CD4-positive, alpha-beta T cell (primary cell): Measurements from ENCODE around the gene PPP1R8. TPM values are rescaled to one million over a fixed set of nuclear protein-coding genes. Genes with fewer than 3 reads are reported as not detected.

ENCODE experiments used
- ATAC-seq: fragments of 200-7000 bp; cut with Tn5 transposase; one replicate; pipeline ENCODE4 v1.10.0; 2022; ENCODE audit warnings: mild to moderate bottlenecking; ENCODE audit not compliant: poor library complexity
- CTCF ChIA-PET: fragments of 350-600 bp; sonication (Branson Sonifier 250); formaldehyde crosslinking; loops from one replicate; lab custom pipeline; 2021; ENCODE audit warnings: antibody characterized with exemption, inconsistent platforms; lab: Charles Lee
- POLR2A ChIA-PET: fragments of 350-600 bp; sonication (Branson Sonifier 250); formaldehyde crosslinking; loops from one replicate; lab custom pipeline; 2021; ENCODE audit warnings: antibody characterized with exemption, inconsistent platforms; lab: Charles Lee
- DNase-seq, 14 experiments: peaks; one replicate each; pipeline ENCODE4 v3.0.0-alpha.2; 2013 to 2020; ENCODE audit warnings: mixed read lengths in 2 of 14
- H3K27ac ChIP-seq, 2 donors: one replicate each; pipeline versions ENCODE4 v1.5.1 to v1.7.0; 2013; ENCODE audit warnings: low read length in 2 of 2, low read depth in 1 of 2, mild to moderate bottlenecking in 1 of 2
- H3K27me3 ChIP-seq, 2 experiments: 1 replicate in 1 of 2; 2 replicates in 1 of 2; pipeline versions ENCODE4 v1.6.1 to v1.7.0; 2013; ENCODE audit warnings: low read length in 2 of 2, control low read depth in 1 of 2, mild to moderate bottlenecking in 1 of 2, moderate library complexity in 1 of 2; ENCODE audit not compliant: insufficient read depth in 2 of 2, control insufficient read depth in 1 of 2
- H3K36me3 ChIP-seq: one replicate; pipeline ENCODE4 v1.6.1; 2013; ENCODE audit warnings: low read length, control low read depth; ENCODE audit not compliant: insufficient read depth
- H3K4me1 ChIP-seq: one replicate; pipeline ENCODE4 v1.6.1; 2013; ENCODE audit warnings: low read length, control low read depth; ENCODE audit not compliant: insufficient read depth
- H3K4me3 ChIP-seq: one replicate; pipeline ENCODE4 v1.5.1; 2013; ENCODE audit warnings: mild to moderate bottlenecking, low read length, moderate library complexity
- H3K9me3 ChIP-seq, 2 experiments: 1 replicate in 1 of 2; 2 replicates in 1 of 2; pipeline versions ENCODE4 v1.6.1 to v1.7.0; 2013; ENCODE audit warnings: low read length in 2 of 2, mild to moderate bottlenecking in 2 of 2, control low read depth in 1 of 2, moderate library complexity in 1 of 2; ENCODE audit not compliant: control insufficient read depth in 1 of 2, insufficient read depth in 1 of 2
- H3K27ac Mint-ChIP-seq: one replicate; pipeline ENCODE4 v1.8.0; 2020; ENCODE audit warnings: mixed read lengths
- H3K27me3 Mint-ChIP-seq: one replicate; pipeline ENCODE4 v1.8.0; 2021; ENCODE audit warnings: mixed read lengths
- H3K36me3 Mint-ChIP-seq: one replicate; pipeline ENCODE4 v1.8.0; 2021; ENCODE audit warnings: low read depth, mixed read lengths
- H3K4me1 Mint-ChIP-seq: one replicate; pipeline ENCODE4 v1.8.0; 2021; ENCODE audit warnings: low read depth, mixed read lengths
- H3K4me3 Mint-ChIP-seq: one replicate; pipeline ENCODE4 v1.8.0; 2020; ENCODE audit warnings: mild to moderate bottlenecking, mixed read lengths
- H3K9me3 Mint-ChIP-seq: one replicate; pipeline ENCODE4 v1.8.0; 2020; ENCODE audit warnings: mixed read lengths
- CTCF ChIP-seq: fragments of 200-600 bp; IDR thresholded peaks from one replicate; pipeline ENCODE4 v1.8.0; 2022; ENCODE audit warnings: antibody characterized with exemption, mild to moderate bottlenecking
- intact Hi-C, 2 experiments: fragments of 100-400 bp; cut with DNase I in 1 of 2; cut with micrococcal nuclease in 1 of 2; formaldehyde crosslinking; loops; one replicate each; pipeline versions ENCODE4 v1.15.1 to v1.9.0; 2023 to 2025; cut with DNase I, micrococcal nuclease
- total RNA-seq, 174 experiments: library from RNA in 2 of 174; stranded (reverse) in 2 of 174; gene quantifications; one replicate each; pipeline ENCODE4 v1.2.3 and lab custom pipeline; 2021 to 2026

The PPP1R8 gene
- total RNA-seq, 2 experiments from 2014 or later, result 14.8 to 15.7 TPM

GRCh38 chr1:27832762-27833161 lies 2.2 kb downstream of the PPP1R8 start:
- H3K4me3 ChIP-seq, result no peak overlapping the region
- no peaks in the 10 kb centered on the region for H3K27me3 Mint-ChIP-seq
- no peaks in the 10 kb centered on the region for H3K27me3 ChIP-seq
- DNase-seq, result no peak
- H3K27ac Mint-ChIP-seq, result peak overlapping the region; percentile 93
- H3K9me3 ChIP-seq, result no peaks in the 10 kb centered on the region
- peaks cover 27% of the 10 kb centered on the region for H3K4me1 ChIP-seq
- H3K9me3 Mint-ChIP-seq, result no peaks in the 10 kb centered on the region
- TF ChIP-seq CTCF, result no peak
- no peak for ATAC-seq
- ChIA-PET CTCF (no interaction called here), POLR2A (no interaction called here)
- H3K4me1 Mint-ChIP-seq, result peaks cover 50% of the 10 kb centered on the region
- H3K27ac ChIP-seq, result no peak overlapping the region
- H3K4me3 Mint-ChIP-seq, result peak overlapping the region; percentile 96
- H3K36me3 ChIP-seq, result peaks cover 31% of the 10 kb centered on the region
- intact Hi-C loops, result no loop called here
- H3K36me3 Mint-ChIP-seq, result peaks cover 52% of the 10 kb centered on the region

GRCh38 chr1:27833470-27833869 lies 2.9 kb downstream of the PPP1R8 start:
- no peak for ATAC-seq
- POLR2A ChIA-PET, result interaction anchor here (1.3 kb wide), 1 partner anchor 108 kb away, joined by 3 read pairs; the partner anchor contains the start of gene FAM76A
- Mint-ChIP-seq H3K4me3 (peak overlapping the region; percentile 38), H3K36me3 (peaks cover 52% of the 10 kb centered on the region), H3K27ac (no peak overlapping the region), H3K9me3 (no peaks in the 10 kb centered on the region), H3K4me1 (peaks cover 50% of the 10 kb centered on the region), H3K27me3 (no peaks in the 10 kb centered on the region)
- Histone ChIP-seq H3K4me3 (no peak overlapping the region), H3K27ac (no peak overlapping the region), H3K36me3 (peaks cover 31% of the 10 kb centered on the region), H3K27me3 (no peaks in the 10 kb centered on the region), H3K9me3 (no peaks in the 10 kb centered on the region), H3K4me1 (peaks cover 27% of the 10 kb centered on the region)
- DNase-seq, result no peak
- no peak for TF ChIP-seq CTCF
- CTCF ChIA-PET, result interaction anchor here (0.6 to 0.7 kb wide), 2 partner anchors 79 to 456 kb away, joined by 3 read pairs; no protein-coding TSS in a partner anchor
- intact Hi-C loops, result no loop called here

GRCh38 chr1:27835046-27835445 lies 4.5 kb downstream of the PPP1R8 start:
- no peak overlapping the region for H3K27ac Mint-ChIP-seq
- H3K9me3 Mint-ChIP-seq, result no peaks in the 10 kb centered on the region
- H3K9me3 ChIP-seq, result no peaks in the 10 kb centered on the region
- no peak for ATAC-seq
- no peak for DNase-seq
- peaks cover 50% of the 10 kb centered on the region for H3K4me1 Mint-ChIP-seq
- CTCF ChIA-PET, result interaction anchor here (1.2 kb wide), 1 partner anchor 13 kb away, joined by 3 read pairs; no protein-coding TSS in a partner anchor
- no peak for TF ChIP-seq CTCF
- H3K4me3 Mint-ChIP-seq, result no peak overlapping the region
- intact Hi-C loops, result no loop called here
- no peak overlapping the region for H3K4me3 ChIP-seq
- no peaks in the 10 kb centered on the region for H3K27me3 Mint-ChIP-seq
- H3K27ac ChIP-seq, result no peak overlapping the region
- POLR2A ChIA-PET, result interaction anchor here (1.3 kb wide), 1 partner anchor 109 kb away, joined by 3 read pairs; the partner anchor contains the start of gene FAM76A
- H3K27me3 ChIP-seq, result no peaks in the 10 kb centered on the region
- peaks cover 67% of the 10 kb centered on the region for H3K36me3 Mint-ChIP-seq
- peaks cover 46% of the 10 kb centered on the region for H3K36me3 ChIP-seq
- peaks cover 23% of the 10 kb centered on the region for H3K4me1 ChIP-seq
